OCI-LY3 (cell line): Measurements from ENCODE around the gene CNEP1R1.

ENCODE experiments used
- H2AFZ ChIP-seq: fragments of 200-600, 300-600 bp; shearing (Covaris generic); 2 replicates; pipeline ENCODE4 v1.6.0; 2014; ENCODE audit warnings: antibody characterized with exemption, low read depth, low read length
- H3K27ac ChIP-seq: fragments of 200-600, 300-600 bp; sonication (generic); 2 replicates; pipeline ENCODE4 v1.5.1; 2014; ENCODE audit warnings: mild to moderate bottlenecking, low read length, moderate library complexity, mixed read lengths
- H3K27me3 ChIP-seq: fragments of 200-600, 300-600 bp; sonication (generic); 2 replicates; pipeline ENCODE4 v1.6.1; 2014; ENCODE audit warnings: low read depth, low read length, mixed read lengths
- H3K36me3 ChIP-seq: fragments of 200-600, 300-600 bp; sonication (generic); replicated peaks from 2 replicates; pipeline ENCODE3; 2014; ENCODE audit warnings: low read depth, low read length, mixed read lengths
- H3K4me1 ChIP-seq: fragments of 300-600, 200-600 bp; sonication (generic); 2 replicates; pipeline ENCODE4 v1.6.1; 2014; ENCODE audit warnings: low read length, mixed read lengths
- H3K4me2 ChIP-seq: fragments of 200-600, 300-600 bp; sonication (generic); 2 replicates; pipeline ENCODE4 v1.6.1; 2014; ENCODE audit warnings: low read length, mixed read lengths
- H3K4me3 ChIP-seq: fragments of 300-600, 200-600 bp; sonication (generic); 2 replicates; pipeline ENCODE4 v1.5.1; 2014; ENCODE audit warnings: antibody characterized with exemption, mild to moderate bottlenecking, low read length, moderate library complexity
- H3K79me2 ChIP-seq: fragments of 300-600, 200-600 bp; shearing (Covaris generic); 2 replicates; pipeline ENCODE4 v1.6.1; 2014; ENCODE audit warnings: mild to moderate bottlenecking, low read length, mixed read lengths
- H3K9ac ChIP-seq: fragments of 300-600, 200-600 bp; shearing (Covaris generic); 2 replicates; pipeline ENCODE4 v1.6.0; 2014; ENCODE audit warnings: mild to moderate bottlenecking, low read length, moderate library complexity
- H3K9me3 ChIP-seq: fragments of 200-600, 300-600 bp; shearing (Covaris generic); 2 replicates; pipeline ENCODE4 v1.6.1; 2014; ENCODE audit warnings: low read length, mixed read lengths; ENCODE audit not compliant: insufficient read depth
- H4K20me1 ChIP-seq: fragments of 200-600, 300-600 bp; sonication (generic); 2 replicates; pipeline ENCODE4 v1.6.1; 2016; ENCODE audit warnings: low read length, mixed read lengths; ENCODE audit not compliant: insufficient read depth
- EZH2phosphoT487 ChIP-seq: fragments of 200-600 bp; shearing (Covaris generic); IDR thresholded peaks from 2 replicates; pipeline ENCODE4 v1.6.1; 2018; ENCODE audit warnings: antibody characterized with exemption, mixed run types, low read depth
- TF ChIP-seq, protein P1 (sequence below): fragments of 200-600, 300-600 bp; sonication (generic); IDR thresholded peaks from 2 replicates; pipeline ENCODE4 v1.5.1; 2014; ENCODE audit warnings: antibody characterized with exemption, low read length, low read depth

The CNEP1R1 gene

DNA sequence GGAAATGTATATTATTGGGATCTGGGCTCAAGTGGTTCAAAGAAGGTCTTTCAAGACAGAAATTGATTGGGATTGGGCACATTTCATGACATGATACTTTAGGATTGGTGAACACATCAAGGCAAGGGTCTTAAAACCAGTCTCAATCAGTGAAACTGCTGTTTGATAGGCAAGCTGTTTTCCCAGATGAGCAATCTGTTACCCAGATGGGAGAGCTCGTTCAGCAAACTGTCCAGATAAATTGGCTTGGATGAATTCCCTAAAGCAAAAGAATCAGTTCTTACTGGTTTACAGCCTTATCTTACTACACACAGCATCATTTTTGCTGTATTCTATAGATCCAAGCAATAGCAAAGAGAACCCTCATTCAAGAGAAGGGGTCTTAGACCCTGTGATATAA, 31.0 kb upstream of the CNEP1R1 start:
- Histone ChIP-seq H3K4me3 (no peak overlapping the region), H3K4me1 (no peaks in the 10 kb centered on the region), H2AFZ (no peak overlapping the region), H3K79me2 (no peaks in the 10 kb centered on the region), H3K9ac (no peak overlapping the region), H3K27me3 (peaks cover 11% of the 10 kb centered on the region), H4K20me1 (no peaks in the 10 kb centered on the region), H3K4me2 (no peak overlapping the region), H3K36me3 (no peaks in the 10 kb centered on the region), H3K9me3 (no peaks in the 10 kb centered on the region), H3K27ac (no peak overlapping the region)
- no peak for TF ChIP-seq EZH2phosphoT487
- TF ChIP-seq, protein P1, sequence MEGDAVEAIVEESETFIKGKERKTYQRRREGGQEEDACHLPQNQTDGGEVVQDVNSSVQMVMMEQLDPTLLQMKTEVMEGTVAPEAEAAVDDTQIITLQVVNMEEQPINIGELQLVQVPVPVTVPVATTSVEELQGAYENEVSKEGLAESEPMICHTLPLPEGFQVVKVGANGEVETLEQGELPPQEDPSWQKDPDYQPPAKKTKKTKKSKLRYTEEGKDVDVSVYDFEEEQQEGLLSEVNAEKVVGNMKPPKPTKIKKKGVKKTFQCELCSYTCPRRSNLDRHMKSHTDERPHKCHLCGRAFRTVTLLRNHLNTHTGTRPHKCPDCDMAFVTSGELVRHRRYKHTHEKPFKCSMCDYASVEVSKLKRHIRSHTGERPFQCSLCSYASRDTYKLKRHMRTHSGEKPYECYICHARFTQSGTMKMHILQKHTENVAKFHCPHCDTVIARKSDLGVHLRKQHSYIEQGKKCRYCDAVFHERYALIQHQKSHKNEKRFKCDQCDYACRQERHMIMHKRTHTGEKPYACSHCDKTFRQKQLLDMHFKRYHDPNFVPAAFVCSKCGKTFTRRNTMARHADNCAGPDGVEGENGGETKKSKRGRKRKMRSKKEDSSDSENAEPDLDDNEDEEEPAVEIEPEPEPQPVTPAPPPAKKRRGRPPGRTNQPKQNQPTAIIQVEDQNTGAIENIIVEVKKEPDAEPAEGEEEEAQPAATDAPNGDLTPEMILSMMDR = no peak

DNA sequence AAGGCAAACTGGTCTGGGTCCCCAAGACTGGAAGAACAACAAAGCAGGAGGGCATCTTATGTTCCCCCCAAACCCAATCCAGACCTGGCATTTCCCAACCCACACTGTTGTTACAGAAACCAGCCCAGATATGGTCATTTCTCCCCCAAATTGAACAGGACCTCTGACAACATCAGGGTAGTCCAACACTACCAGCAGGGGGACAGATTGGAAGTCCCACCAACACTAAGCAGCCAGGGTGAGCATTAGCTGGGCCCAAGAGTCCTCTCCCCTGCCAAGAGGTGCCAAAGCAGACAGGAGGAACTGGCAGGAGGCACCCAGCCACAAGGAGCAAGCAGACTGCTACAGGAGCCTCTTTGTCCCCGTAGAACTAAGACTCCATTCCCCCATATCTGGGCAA, 29.3 kb upstream of the CNEP1R1 start:
- Histone ChIP-seq H4K20me1 (no peaks in the 10 kb centered on the region), H3K79me2 (no peaks in the 10 kb centered on the region), H3K4me2 (no peak overlapping the region), H3K27me3 (peaks cover 11% of the 10 kb centered on the region), H2AFZ (no peak overlapping the region), H3K4me3 (no peak overlapping the region), H3K27ac (no peak overlapping the region), H3K4me1 (no peaks in the 10 kb centered on the region), H3K36me3 (no peaks in the 10 kb centered on the region), H3K9ac (no peak overlapping the region), H3K9me3 (no peaks in the 10 kb centered on the region)
- TF ChIP-seq, protein P1 = no peak
- no peak for TF ChIP-seq EZH2phosphoT487

DNA sequence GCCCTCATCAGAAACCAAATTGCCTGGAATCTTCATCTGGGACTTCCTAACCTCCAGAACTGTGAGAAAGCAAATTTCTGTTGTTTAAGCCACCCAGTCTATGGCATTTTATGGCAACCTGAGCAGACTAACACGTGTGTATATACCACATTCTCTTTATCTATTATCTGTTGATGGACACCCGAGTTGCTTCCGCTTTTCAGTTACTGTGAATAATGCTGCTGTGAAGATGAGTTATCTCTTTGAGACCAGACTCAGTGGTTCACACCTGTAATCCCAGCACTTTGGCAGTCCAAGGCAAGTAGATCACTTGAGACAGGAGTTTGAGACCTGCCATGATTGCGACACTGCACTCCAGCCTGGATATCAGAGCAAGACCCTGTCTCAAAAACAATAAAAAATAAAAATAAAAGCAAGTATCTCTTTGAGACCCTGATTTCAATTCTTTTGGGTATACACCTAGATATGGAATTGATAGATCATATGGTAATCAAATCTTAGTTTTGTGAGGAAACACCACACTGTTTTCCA, 27.2 kb upstream of the CNEP1R1 start:
- peaks cover 11% of the 10 kb centered on the region for H3K27me3 ChIP-seq
- H3K9ac ChIP-seq = no peak overlapping the region
- no peak overlapping the region for H3K4me3 ChIP-seq
- H3K27ac ChIP-seq = no peak overlapping the region
- no peaks in the 10 kb centered on the region for H3K4me1 ChIP-seq
- no peaks in the 10 kb centered on the region for H3K9me3 ChIP-seq
- no peaks in the 10 kb centered on the region for H3K36me3 ChIP-seq
- TF ChIP-seq, protein P1 = no peak
- no peak for TF ChIP-seq EZH2phosphoT487
- no peaks in the 10 kb centered on the region for H3K79me2 ChIP-seq
- H3K4me2 ChIP-seq = no peak overlapping the region
- no peaks in the 10 kb centered on the region for H4K20me1 ChIP-seq
- H2AFZ ChIP-seq = no peak overlapping the region

DNA sequence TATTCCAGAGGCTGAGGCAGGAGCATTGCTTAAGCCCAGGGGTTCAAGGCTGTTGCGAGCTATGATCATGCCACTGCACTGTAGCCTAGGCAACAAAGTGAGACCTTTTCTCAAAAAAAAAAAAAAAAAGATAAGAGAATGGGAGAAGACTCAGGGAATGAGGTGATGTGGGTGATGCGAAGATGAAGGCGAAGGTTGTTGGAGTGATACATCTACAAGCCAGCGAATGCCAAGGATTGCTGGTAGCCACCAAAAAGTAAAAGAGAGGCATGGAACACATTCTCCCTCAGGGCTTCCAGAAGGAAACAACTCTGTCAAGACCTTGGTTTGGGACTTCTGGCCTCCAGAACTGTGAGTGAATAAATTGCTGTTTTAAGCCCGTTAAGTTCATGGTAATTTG, 26.0 kb upstream of the CNEP1R1 start:
- H3K27ac ChIP-seq = no peak overlapping the region
- H3K9ac ChIP-seq = no peak overlapping the region
- no peak for TF ChIP-seq EZH2phosphoT487
- TF ChIP-seq, protein P1 = no peak

More for the DNA sequence above, 26.0 kb upstream of the CNEP1R1 start:
- Histone ChIP-seq H3K79me2 (no peaks in the 10 kb centered on the region), H3K36me3 (no peaks in the 10 kb centered on the region), H2AFZ (no peak overlapping the region), H3K27me3 (peaks cover 7% of the 10 kb centered on the region), H3K4me3 (no peak overlapping the region), H3K9me3 (no peaks in the 10 kb centered on the region), H4K20me1 (no peaks in the 10 kb centered on the region), H3K4me2 (no peak overlapping the region), H3K4me1 (no peaks in the 10 kb centered on the region)
